Nasal cavity respiratory epithelium epithelial cell of viscerocranial mucosa (primary cell): ENCODE data around the gene RNU6-7. TPM values are rescaled to one million over a fixed set of nuclear protein-coding genes. Genes with fewer than 3 reads are reported as not detected.

Experiments used
- total RNA-seq: library from RNA; depleted of rRNA; stranded (reverse); fragments of >200 nt; gene quantifications from 2 replicates; pipeline ENCODE4 v1.2.3, GENCODE V29; 2014

RNU6-7 gene
- not detected in 2 replicates for total RNA-seq

DNA sequence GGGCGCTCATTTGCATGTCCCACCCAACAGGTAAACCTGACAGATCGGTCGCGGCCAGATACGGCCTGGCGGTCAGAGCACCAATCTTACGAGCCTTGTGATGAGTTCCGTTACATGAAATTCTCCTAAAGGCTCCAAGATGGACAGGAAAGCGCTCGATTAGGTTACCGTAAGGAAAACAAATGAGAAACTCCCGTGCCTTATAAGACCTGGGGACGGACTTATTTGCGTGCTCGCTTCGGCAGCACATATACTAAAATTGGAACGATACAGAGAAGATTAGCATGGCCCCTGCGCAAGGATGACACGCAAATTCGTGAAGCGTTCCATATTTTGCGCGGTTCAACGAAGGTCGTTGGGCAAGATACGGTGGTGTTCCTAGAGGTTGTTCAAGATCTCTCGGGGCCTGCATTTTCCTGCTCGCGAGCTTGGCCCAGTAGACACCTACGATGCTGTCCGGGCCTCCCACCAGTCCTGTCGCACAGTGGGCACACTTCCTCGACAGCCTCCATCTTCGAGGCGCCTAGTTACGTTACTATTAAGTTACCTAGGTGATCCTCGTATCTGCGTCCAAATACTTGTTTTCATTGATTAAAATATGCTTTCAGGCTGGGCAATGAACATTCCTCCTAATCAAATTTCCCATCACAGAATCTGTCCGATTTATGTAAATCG lies at the start of gene RNU6-7:
Gene RNU6-7 (plus strand): TSS at position 230 of the 675 bp plus-strand sequence.

DNA sequence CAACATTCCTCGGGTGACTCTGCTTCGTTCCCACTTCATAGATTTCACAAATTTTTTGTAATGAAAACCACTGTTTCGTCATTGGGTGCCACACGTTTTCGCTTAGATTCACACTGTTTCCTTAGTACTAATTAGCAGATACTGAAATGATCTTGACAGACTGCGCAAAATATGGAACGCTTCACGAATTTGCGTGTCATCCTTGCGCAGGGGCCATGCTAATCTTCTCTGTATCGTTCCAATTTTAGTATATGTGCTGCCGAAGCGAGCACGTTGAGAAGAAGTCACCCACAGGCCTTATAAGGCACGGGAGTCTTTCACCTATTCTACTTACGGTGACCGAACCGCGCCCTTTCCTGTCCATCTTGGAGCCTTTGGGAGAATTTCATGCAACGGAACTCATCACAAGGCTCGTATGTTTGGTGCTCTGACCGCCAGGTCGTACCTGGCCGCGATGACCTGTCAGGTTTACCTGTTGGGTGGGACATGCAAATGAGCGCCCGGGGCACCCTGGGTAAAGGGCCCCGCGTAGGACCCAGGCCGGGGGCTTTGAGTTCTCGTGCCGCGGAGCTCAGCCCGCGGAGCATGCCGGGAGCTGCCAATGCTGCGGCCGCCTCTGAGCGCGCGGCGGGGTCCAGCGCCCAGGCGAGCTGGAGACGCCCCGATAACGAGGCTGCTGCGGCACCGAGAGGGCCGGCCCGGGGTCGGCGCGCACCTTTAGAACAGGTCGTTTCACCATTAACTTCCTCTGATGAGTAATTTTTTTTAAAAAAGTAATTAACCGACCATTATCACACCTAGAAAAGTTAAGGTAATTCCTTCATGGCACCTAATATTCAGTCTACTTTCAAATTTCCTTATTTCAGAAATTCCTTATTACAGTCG lies 1.4 kb downstream of the RNU6-7 start, which contains the start of gene RNU6-8:
Gene RNU6-8 (minus strand): TSS at position 272 of the 885 bp plus-strand sequence.

Other genes with a start within 250 kb of the RNU6-7 start
- gene ARHGAP5, start 124.7 kb upstream of the RNU6-7 start, total RNA-seq = 247 and 258 TPM in 2 replicates
- gene RNU6-8, start 1.2 kb downstream of the RNU6-7 start, total RNA-seq = not detected in 2 replicates
- 8.5 and 14.0 TPM in 2 replicates for gene AKAP6, start 127.3 kb downstream of the RNU6-7 start, total RNA-seq